Nephron progenitor cell (in vitro differentiated cells): ENCODE results near the gene SLC10A1.
A peak's percentile ranks its signal among the peaks of the same experiment; 100 is the strongest.

Experiments
- DNase-seq: peaks from one replicate; pipeline ENCODE4 v3.0.0; 2021
- H3K27ac Mint-ChIP-seq: 2 replicates; pipeline ENCODE4 v1.8.0; 2021; ENCODE audit warnings: mild to moderate bottlenecking, moderate library complexity, mixed read lengths
- H3K27me3 Mint-ChIP-seq: 2 replicates; pipeline ENCODE4 v1.8.0; 2021; ENCODE audit warnings: mild to moderate bottlenecking, low read depth, mixed read lengths; ENCODE audit not compliant: poor library complexity
- H3K36me3 Mint-ChIP-seq: 2 replicates; pipeline ENCODE4 v1.8.0; 2021; ENCODE audit warnings: low read depth, mixed read lengths
- H3K4me1 Mint-ChIP-seq: 2 replicates; pipeline ENCODE4 v1.8.0; 2021; ENCODE audit warnings: mixed read lengths
- H3K4me3 Mint-ChIP-seq: 2 replicates; pipeline ENCODE4 v1.8.0; 2021; ENCODE audit warnings: mild to moderate bottlenecking, moderate library complexity, mixed read lengths
- H3K9me3 Mint-ChIP-seq: 2 replicates; pipeline ENCODE4 v1.8.0; 2021; ENCODE audit warnings: mild to moderate bottlenecking, moderate library complexity, mixed read lengths
- CTCF ChIP-seq: fragments of 200-600 bp; sonication (generic); IDR thresholded peaks from 2 replicates; pipeline ENCODE4 v1.5.0; 2021; ENCODE audit warnings: antibody characterized with exemption

Gene SLC10A1

DNA sequence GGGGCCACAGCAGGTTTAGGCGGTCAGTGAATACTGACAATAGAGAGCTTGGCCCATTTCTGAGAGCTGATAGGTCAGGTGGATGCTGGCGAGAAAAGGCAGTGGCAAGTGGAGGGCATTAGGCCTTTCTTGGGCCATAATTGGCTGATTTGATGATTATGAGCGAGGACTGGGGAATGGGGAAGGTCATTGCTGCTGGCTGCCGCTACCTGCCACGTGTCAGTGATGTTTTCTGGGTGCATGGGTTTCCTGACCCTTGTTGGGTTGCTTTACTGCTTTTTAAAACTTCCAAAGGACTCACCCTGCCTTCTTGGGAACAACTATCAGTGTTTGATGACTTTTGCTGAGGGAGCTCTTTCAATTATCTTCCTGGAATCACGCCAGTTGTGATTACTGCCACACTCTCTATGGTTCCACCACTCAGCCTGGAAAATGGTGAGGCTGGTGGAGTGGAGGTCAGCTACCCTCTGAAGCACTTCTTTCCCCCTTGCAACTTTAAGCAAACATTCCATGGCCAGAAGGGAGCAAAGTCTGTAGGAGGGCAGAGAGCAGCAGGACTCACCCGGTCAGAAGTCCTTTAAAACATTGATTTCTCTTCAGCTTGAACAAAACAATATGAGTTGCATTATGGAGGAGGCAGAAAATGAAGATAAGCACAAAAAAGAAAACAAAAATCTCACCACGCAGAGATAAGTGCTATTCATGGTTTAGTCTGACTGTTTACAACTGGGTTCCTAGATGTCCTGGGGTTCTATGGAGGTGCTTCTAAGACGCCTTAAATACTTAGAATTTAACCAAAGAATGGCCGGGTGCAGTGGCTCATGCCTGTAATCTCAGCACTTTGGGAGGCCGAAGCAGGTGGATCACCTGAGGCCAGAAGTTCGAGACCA lies 12.1 kb upstream of the SLC10A1 start:
- H3K9me3 Mint-ChIP-seq, result no peaks in the 10 kb centered on the region
- H3K27ac Mint-ChIP-seq, result peak overlapping the region; percentile 44
- H3K4me3 Mint-ChIP-seq, result no peak overlapping the region
- no peak for DNase-seq
- TF ChIP-seq CTCF, result no peak
- no peaks in the 10 kb centered on the region for H3K36me3 Mint-ChIP-seq
- no peaks in the 10 kb centered on the region for H3K4me1 Mint-ChIP-seq
- H3K27me3 Mint-ChIP-seq, result peaks cover 10% of the 10 kb centered on the region

- Mint-ChIP-seq H3K36me3 (no peaks in the 10 kb centered on the region), H3K4me1 (no peaks in the 10 kb centered on the region), H3K9me3 (no peaks in the 10 kb centered on the region), H3K4me3 (no peak overlapping the region), H3K27ac (no peak overlapping the region), H3K27me3 (peaks cover 10% of the 10 kb centered on the region)
- DNase-seq, result no peak
- no peak for TF ChIP-seq CTCF
Observed at GRCh38 chr14:69807192-69807591, 10.2 kb upstream of the SLC10A1 start.

DNA sequence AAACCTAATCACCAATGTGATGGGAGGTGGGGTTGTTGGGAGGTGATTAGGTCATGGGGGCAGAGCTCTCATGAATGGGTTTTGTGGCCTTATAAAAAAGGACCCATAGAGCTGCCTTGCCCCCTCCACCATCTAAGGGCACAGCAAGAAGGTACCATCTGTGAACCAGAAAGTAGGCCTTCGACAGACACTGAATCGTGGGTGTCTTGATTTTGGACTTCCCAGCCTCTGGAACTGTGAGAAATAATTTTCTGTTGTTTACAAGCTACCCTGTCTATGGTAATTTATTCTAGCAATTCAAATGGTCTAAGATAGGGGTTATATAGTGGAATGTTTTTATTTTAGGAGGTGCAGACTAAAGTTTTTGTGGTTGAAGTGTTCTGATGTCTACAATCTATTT lies 7.9 kb upstream of the SLC10A1 start:
- peaks cover 10% of the 10 kb centered on the region for H3K9me3 Mint-ChIP-seq
- H3K4me1 Mint-ChIP-seq, result no peaks in the 10 kb centered on the region

GRCh38 chr14:69803753-69804152 lies 6.7 kb upstream of the SLC10A1 start:
- no peak for TF ChIP-seq CTCF
- Mint-ChIP-seq H3K4me3 (no peak overlapping the region), H3K27me3 (peaks cover 10% of the 10 kb centered on the region), H3K27ac (no peak overlapping the region), H3K36me3 (no peaks in the 10 kb centered on the region), H3K9me3 (peaks cover 10% of the 10 kb centered on the region), H3K4me1 (peaks cover 9% of the 10 kb centered on the region)
- no peak for DNase-seq

More for the DNA sequence above, 7.9 kb upstream of the SLC10A1 start:
- DNase-seq, result no peak
- Mint-ChIP-seq H3K4me3 (no peak overlapping the region), H3K27ac (no peak overlapping the region), H3K27me3 (peaks cover 3% of the 10 kb centered on the region), H3K36me3 (no peaks in the 10 kb centered on the region)
- no peak for TF ChIP-seq CTCF

DNA sequence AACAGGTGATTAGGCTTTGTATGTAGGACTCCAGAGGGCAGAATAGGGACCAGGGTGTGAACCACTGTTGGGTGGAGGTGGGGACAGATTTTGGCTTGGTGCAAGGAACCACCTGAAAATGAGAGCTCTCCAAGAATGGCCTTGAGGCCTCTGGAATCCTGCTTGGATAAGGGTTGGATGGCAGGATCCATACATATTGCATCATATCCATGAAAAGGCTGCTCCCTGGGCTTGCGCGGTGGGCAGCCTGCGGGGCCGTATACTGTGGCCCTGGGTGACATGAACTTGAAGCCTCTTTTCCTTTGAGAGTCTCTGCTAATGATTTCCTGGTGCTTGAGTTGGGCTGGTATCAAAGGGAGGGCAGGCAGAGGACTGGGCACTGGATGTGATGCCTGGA lies 1.3 kb upstream of the SLC10A1 start:
- no peak overlapping the region for H3K27ac Mint-ChIP-seq
- H3K4me1 Mint-ChIP-seq, result peaks cover 9% of the 10 kb centered on the region
- no peak overlapping the region for H3K4me3 Mint-ChIP-seq
- peaks cover 18% of the 10 kb centered on the region for H3K27me3 Mint-ChIP-seq
- no peak for DNase-seq
- peaks cover 14% of the 10 kb centered on the region for H3K9me3 Mint-ChIP-seq
- TF ChIP-seq CTCF, result no peak
- no peaks in the 10 kb centered on the region for H3K36me3 Mint-ChIP-seq
